ENCODE measurements around the gene RCOR3.
"Not testable (repeated sequence)": the region's sequence is repeated elsewhere in the genome, so short reads cannot be mapped to it uniquely, and the experiment has no call there.

Gene RCOR3

DNA sequence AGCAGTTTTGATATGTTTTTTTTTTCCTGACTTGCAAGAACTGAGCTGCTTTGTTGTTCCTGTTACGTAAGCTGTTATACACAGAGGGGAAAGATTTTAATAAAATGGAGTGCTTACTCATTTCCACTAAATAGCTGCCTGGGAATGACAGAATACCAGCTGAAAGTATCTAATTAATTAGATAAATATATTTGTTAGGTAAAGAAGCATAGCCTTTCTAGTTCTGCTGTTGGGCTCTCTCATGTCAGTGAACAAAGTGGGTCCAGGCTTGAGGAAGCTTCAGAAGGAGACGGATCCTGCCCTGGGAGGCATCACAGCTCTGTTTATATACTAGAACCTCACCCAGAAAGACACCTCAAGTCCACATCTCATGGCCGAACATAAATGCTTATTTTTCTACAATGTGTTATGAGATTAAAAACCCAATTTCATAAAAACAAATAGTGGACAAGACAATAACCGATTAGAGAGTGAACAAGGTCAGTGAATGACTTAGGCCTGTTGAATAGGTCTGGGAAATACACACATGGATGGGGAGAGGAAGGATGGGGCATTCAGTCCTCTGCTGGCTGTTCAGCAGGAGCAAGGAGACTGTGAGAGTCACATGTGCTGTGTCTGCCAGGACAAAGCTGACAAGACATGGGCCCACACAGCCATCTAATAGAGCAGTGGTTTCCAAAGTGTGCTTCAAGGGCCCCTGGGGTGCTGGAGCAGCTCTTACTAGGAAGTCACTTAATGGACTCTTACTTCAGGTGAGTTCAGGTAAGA is 88.1 kb downstream of the RCOR3 start:
- DNase-seq (ENCODE audit: low read depth, low spot score), result no peak
- TF ChIP-seq, protein P1, sequence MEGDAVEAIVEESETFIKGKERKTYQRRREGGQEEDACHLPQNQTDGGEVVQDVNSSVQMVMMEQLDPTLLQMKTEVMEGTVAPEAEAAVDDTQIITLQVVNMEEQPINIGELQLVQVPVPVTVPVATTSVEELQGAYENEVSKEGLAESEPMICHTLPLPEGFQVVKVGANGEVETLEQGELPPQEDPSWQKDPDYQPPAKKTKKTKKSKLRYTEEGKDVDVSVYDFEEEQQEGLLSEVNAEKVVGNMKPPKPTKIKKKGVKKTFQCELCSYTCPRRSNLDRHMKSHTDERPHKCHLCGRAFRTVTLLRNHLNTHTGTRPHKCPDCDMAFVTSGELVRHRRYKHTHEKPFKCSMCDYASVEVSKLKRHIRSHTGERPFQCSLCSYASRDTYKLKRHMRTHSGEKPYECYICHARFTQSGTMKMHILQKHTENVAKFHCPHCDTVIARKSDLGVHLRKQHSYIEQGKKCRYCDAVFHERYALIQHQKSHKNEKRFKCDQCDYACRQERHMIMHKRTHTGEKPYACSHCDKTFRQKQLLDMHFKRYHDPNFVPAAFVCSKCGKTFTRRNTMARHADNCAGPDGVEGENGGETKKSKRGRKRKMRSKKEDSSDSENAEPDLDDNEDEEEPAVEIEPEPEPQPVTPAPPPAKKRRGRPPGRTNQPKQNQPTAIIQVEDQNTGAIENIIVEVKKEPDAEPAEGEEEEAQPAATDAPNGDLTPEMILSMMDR (IDR thresholded peaks at IDR 0.05; ENCODE audit: low read depth, low read length), result no peak
- in situ Hi-C loops (cut with HindIII; ENCODE audit: low sequenced_read_pairs), result no loop called here
- no peak overlapping the region for H3K4me3 ChIP-seq (ENCODE audit: low read depth, low read length)

DNA sequence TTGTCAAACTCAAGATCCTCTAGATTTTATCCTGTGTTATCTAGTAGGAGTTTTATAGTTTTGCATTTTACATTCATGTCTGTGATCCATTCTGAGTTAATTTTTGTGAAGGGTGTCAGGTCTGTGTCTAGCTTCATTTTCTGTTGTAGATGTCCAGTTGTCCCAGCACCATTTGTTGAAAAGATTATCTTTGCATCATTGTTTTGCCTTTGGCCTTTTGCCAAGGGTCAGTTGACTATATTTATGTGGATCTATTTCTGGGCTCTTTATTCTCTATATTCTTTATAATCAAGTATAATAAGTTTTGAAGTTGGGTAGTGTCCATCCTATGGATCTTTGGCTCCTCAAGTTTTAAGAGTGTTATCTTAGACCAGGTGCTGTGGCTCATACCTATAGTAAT is 89.4 kb downstream of the RCOR3 start:
- DNase-seq (ENCODE audit: low read depth, low spot score), result no peak
- no peak overlapping the region for H3K4me3 ChIP-seq (ENCODE audit: low read depth, low read length)
- in situ Hi-C loops (cut with HindIII; ENCODE audit: low sequenced_read_pairs), result no loop called here
- TF ChIP-seq, protein P1 (IDR thresholded peaks at IDR 0.05; ENCODE audit: low read depth, low read length), result no peak

DNA sequence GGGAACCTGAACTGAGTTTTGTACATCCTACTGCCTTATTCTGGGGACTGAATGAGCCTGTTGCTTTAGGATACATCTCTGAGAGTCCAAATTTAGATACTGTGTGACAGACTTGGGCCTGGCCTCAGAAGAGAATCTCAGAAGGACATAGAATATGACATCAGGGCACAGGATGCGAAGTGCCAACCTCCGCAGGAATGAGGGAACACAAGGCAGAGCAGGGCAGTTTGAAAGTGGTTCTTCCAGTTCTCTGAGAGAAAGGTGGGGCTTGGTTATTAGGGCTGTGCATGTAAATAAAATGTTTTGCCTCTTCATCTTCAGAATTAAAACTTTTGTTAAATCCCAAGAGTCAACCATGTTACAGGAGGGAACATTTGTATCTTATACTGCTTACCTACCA is 90.6 kb downstream of the RCOR3 start:
- H3K4me3 ChIP-seq (ENCODE audit: low read depth, low read length), result no peak overlapping the region
- no peak for DNase-seq (ENCODE audit: low read depth, low spot score)
- in situ Hi-C loops (cut with HindIII; ENCODE audit: low sequenced_read_pairs), result no loop called here
- TF ChIP-seq, protein P1 (IDR thresholded peaks at IDR 0.05; ENCODE audit: low read depth, low read length), result no peak

DNA sequence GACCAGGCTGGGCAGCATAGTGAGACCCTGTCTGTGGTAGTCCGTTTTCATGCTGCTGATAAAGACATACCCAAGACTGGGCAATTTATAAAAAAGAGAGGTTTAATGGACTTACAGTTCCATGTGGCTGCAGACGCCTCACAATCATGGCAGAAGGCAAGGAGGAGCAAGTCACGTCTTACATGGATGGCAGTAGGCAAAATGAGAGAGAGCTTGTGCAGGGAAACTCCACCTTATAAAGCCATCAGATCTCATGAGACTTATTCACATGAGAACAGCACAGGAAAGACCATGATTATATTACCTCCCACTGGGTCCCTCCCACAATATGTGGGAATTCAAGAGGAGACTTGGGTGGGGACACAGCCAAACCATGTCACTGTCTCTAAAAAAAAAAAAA is 92.9 kb downstream of the RCOR3 start:
- H3K4me3 ChIP-seq (ENCODE audit: low read depth, low read length); DNase-seq (ENCODE audit: low read depth, low spot score); in situ Hi-C loops (cut with HindIII; ENCODE audit: low sequenced_read_pairs): not testable (repeated sequence)

DNA sequence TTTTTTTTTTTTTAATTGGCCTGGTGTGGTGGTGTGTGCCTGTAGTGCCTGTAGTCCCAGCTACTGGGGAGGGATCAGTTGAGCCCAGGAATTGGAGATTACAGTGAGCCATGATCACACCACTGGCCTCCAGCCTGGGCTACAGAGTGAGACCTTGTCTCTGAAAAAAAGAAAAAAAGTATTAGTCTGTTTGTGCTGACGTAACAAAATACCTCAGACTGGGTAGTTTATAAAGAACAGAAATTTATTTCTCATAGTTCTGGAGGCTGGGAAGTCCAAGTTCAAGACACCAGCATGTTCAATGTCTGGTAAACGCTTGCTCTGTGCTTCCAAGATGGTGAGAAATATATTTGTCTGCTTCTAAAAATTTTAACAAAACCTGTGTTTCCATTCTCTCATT is 93.3 kb downstream of the RCOR3 start:
- no peak overlapping the region for H3K4me3 ChIP-seq (ENCODE audit: low read depth, low read length)
- DNase-seq (ENCODE audit: low read depth, low spot score), result no peak
- TF ChIP-seq, protein P1 (IDR thresholded peaks at IDR 0.05; ENCODE audit: low read depth, low read length), result no peak
- in situ Hi-C loops (cut with HindIII; ENCODE audit: low sequenced_read_pairs), result no loop called here

DNA sequence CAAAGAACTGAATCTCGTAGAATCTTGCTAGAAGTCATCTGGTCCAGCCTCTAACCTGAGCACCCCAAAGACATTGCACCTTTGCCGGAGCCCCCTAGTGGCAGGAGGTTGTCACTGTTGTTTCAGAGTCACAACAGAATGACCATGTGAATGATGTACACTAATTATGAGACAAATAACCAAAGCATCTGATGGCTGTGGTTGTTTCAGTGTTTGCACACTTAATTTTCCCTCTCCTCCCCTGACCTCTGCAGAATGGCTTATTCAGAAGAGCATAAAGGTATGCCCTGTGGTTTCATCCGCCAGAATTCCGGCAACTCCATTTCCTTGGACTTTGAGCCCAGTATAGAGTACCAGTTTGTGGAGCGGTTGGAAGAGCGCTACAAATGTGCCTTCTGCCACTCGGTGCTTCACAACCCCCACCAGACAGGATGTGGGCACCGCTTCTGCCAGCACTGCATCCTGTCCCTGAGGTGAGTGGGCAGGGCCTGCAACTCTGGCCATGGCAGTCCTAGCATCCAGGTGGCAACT is 93.9 kb downstream of the RCOR3 start:
- no peak for DNase-seq (ENCODE audit: low read depth, low spot score)
- in situ Hi-C loops (cut with HindIII; ENCODE audit: low sequenced_read_pairs), result no loop called here
- H3K4me3 ChIP-seq (ENCODE audit: low read depth, low read length), result no peak overlapping the region
- TF ChIP-seq, protein P1 (IDR thresholded peaks at IDR 0.05; ENCODE audit: low read depth, low read length), result peak; percentile 64

DNA sequence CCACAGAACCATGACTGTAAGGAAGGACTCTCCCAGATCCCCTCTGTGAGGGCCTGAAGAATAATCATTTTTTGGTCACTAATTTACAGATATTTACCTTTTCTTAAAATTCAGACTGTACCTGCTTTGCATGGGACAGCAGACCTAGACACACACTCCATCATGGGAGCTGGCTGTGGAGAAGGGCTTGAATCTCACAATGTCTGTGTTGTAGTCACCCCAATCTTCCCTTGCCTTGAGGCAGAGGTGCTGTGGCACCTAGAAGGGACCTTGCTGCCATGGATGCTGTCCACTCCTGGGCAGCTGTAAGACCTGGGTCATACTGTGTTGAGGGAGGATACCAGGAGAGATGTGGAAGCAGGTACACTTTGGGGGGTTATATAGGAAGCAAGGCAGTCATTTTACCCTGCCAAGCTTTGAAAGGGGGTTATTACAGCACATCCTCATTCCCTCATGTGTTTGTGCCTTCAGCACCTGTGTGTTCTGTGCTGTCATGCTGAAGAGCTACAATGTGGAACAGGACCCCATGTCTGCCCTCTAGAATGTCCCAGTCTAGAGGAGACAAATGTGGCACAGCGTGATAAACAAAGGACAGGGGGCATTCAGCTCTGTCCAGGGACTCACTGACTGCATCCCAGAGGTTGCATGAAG is 94.5 kb downstream of the RCOR3 start:
- no peak for DNase-seq (ENCODE audit: low read depth, low spot score)
- H3K4me3 ChIP-seq (ENCODE audit: low read depth, low read length), result no peak overlapping the region
- in situ Hi-C loops (cut with HindIII; ENCODE audit: low sequenced_read_pairs), result no loop called here
- TF ChIP-seq, protein P1 (IDR thresholded peaks at IDR 0.05; ENCODE audit: low read depth, low read length), result no peak
